Small intestine (tissue), 7 donors: ENCODE results near the gene TTC39B. TPM values are rescaled to one million over a fixed set of nuclear protein-coding genes. Genes with fewer than 3 reads are reported as not detected.

Experiments used
- DNase-seq, 2 donors: peaks; one replicate each; pipeline versions ENCODE4 v3.0.0 to v3.0.0-alpha.2; 2013
- FAIRE-seq: peaks from 2 replicates; lab custom pipeline; 2012; peaks lifted over from hg19 to GRCh38; lab: Jason Lieb, UNC
- H3K27ac ChIP-seq, 3 donors: one replicate each; pipeline ENCODE4 v1.5.1; 2013; ENCODE audit warnings: low read length in 2 of 3, mild to moderate bottlenecking in 2 of 3, control low read depth in 1 of 3, inconsistent platforms in 1 of 3, low read depth in 1 of 3, moderate library complexity in 1 of 3
- H3K27me3 ChIP-seq, 3 donors: one replicate each; pipeline ENCODE4 v1.6.1; 2013; ENCODE audit warnings: low read length in 3 of 3, inconsistent platforms in 1 of 3; ENCODE audit not compliant: control insufficient read depth in 3 of 3, insufficient read depth in 3 of 3
- H3K36me3 ChIP-seq, 3 donors: one replicate each; pipeline ENCODE4 v1.6.1; 2013; ENCODE audit warnings: low read length in 3 of 3, inconsistent platforms in 1 of 3, low read depth in 1 of 3, mild to moderate bottlenecking in 1 of 3, moderate library complexity in 1 of 3; ENCODE audit not compliant: control insufficient read depth in 3 of 3, insufficient read depth in 2 of 3
- H3K4me1 ChIP-seq, 3 donors: one replicate each; pipeline ENCODE4 v1.6.1; 2013; ENCODE audit warnings: low read length in 2 of 3, inconsistent platforms in 1 of 3, low read depth in 1 of 3, mild to moderate bottlenecking in 1 of 3, moderate library complexity in 1 of 3; ENCODE audit not compliant: control insufficient read depth in 3 of 3, insufficient read depth in 2 of 3
- H3K4me3 ChIP-seq, 3 donors: one replicate each; pipeline ENCODE4 v1.5.1; 2013; ENCODE audit warnings: low read length in 3 of 3, control low read depth in 1 of 3, inconsistent platforms in 1 of 3, low read depth in 1 of 3, mild to moderate bottlenecking in 1 of 3, moderate library complexity in 1 of 3
- H3K9me3 ChIP-seq, 2 donors: one replicate each; pipeline ENCODE4 v1.6.1; 2013; ENCODE audit warnings: low read depth in 1 of 2, low read length in 1 of 2; ENCODE audit not compliant: control insufficient read depth in 2 of 2, insufficient read depth in 1 of 2
- WGBS, 3 donors: extraction: QIAGEN DNeasy Blood & Tissue Kit; methylation state at CpG; one replicate each; pipeline ENCODE4 v1.1.7; 2013; 5-methylcytosine and 5-hydroxymethylcytosine counted together
- polyA plus RNA-seq, 4 donors: library from polyadenylated mRNA; stranded (reverse) in 3 of 4; unstranded in 1 of 4; fragments of 200-250 nt in 3 of 4; fragments of 120-200 nt in 1 of 4; gene quantifications; one replicate each; pipeline versions ENCODE4 v1.2.1 to v1.2.3, GENCODE V29; 2013
- donor health status: healthy with polysubstance abuse.
- donor health status: control.
- donor health status: control.
- donor health status: Bipolar disorder and iron deficiency.
- donor health status: healthy.

The TTC39B gene
- polyA plus RNA-seq, 4 donors, result 4.8 to 33.6 (median 6.2) TPM

DNA sequence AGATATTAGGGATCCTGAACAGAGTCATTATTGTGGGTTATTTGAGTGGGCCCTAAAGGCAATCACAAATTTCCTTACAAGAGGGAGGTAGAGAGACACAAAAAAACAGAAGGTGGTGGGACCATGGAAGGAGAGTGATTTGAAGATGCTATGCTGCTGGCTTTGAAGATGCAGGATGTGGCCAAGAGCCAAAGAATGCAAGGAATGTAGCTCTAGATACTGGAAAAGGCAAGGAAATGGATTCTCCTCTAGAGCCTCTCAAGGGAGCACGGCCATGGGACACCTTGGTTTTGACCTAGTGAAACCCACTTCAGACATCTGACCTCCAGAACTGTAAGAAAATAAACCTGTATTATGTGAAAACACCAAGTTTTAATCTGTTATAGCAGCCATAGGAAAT lies 53.8 kb downstream of the TTC39B start:
- WGBS, 3 donors, result 76 to 84% (median 81%) methylated on average over 1 of the region's 1 CpG
- FAIRE-seq, result no peak

DNA sequence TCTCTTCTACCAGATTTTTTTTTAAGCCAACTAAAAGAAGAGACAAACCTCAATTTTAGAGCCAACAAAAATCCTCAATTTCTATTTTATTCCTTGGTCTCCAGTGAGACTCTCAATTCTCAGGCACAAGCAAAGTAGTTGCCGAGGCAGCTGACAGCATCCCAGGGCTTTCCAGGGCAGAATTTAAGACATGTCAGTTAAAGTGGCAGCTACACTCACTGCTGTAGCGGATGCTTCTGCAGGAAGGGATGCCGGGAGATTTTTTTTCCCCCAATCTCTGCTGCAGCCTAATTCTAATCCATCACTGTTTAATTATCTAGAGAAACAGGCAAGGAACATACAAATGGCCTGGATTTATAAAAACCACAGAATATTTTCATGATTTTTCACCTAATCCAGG lies 57.0 kb downstream of the TTC39B start:
- FAIRE-seq, result no peak
- H3K4me3 ChIP-seq, result no peak overlapping the region
- no peaks in the 10 kb centered on the region for H3K27me3 ChIP-seq
- H3K36me3 ChIP-seq, result peaks cover 0 to 14% (median 0%) of the 10 kb centered on the region in 3 donors
- H3K9me3 ChIP-seq, result no peaks in the 10 kb centered on the region
- 71 to 93% (median 84%) methylated on average over 3 of the region's 3 CpGs for WGBS, 3 donors
- H3K27ac ChIP-seq, result no peak overlapping the region
- no peaks in the 10 kb centered on the region for H3K4me1 ChIP-seq
- DNase-seq, result no peak

More for the DNA sequence above, 53.8 kb downstream of the TTC39B start:
- Histone ChIP-seq H3K27ac (no peak overlapping the region), H3K4me1 (no peaks in the 10 kb centered on the region), H3K36me3 (peaks cover 0 to 13% (median 0%) of the 10 kb centered on the region in 3 donors), H3K9me3 (no peaks in the 10 kb centered on the region), H3K4me3 (no peak overlapping the region), H3K27me3 (no peaks in the 10 kb centered on the region)
- DNase-seq, result no peak

DNA sequence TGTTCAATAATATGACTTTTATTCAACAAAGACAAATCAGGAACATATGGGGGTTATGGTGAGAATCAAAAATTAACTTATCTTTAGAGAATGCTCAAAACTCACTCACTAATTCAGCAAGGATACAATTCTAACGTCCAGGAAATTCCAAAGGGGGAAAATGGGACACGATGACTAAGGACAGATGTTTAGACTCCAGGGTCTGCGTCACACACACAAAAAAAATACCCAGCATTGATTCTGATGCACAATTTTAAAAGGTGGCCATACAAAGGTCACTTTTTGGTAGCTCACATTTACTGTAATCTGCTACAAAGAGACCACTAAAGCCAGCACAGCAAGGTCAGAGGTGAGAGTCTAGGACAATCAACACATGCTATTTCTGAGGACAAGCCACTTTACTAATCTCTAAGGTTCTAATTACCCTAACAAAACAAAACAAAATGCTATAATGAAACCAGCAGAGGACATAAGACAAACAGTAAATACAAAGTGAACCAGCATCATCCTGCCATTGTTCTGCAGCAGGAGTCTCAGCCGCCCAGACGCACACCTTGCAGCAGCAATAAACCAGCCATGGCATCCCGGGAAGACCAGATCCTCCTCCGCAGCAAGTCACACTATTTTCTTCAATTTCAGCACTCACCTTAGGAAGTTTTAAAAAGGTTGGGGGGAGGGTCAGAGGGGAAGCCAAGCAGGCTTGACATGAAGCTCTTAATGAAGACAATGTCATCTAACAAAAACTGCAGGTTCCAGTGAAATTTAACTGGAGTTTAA lies 57.8 kb downstream of the TTC39B start:
- DNase-seq (no peak), FAIRE-seq (no peak)
- Histone ChIP-seq H3K4me3 (no peak overlapping the region), H3K9me3 (no peaks in the 10 kb centered on the region), H3K4me1 (peaks cover 0 to 2% (median 0%) of the 10 kb centered on the region in 3 donors), H3K27ac (peak overlapping the region in 1 of 3 donors; percentile 71), H3K36me3 (peaks cover 0 to 14% (median 0%) of the 10 kb centered on the region in 3 donors), H3K27me3 (no peaks in the 10 kb centered on the region)
- 65 to 85% (median 83%) methylated on average over 7 of the region's 7 CpGs for WGBS, 3 donors

- no peak overlapping the region for H3K4me3 ChIP-seq
- peaks cover 0 to 14% (median 0%) of the 10 kb centered on the region in 3 donors for H3K36me3 ChIP-seq
- FAIRE-seq, result no peak
- no peak for DNase-seq
- 69 to 79% (median 75%) methylated on average over 2 of the region's 2 CpGs for WGBS, 3 donors
- H3K27me3 ChIP-seq, result no peaks in the 10 kb centered on the region
- H3K27ac ChIP-seq, result no peak overlapping the region
- H3K9me3 ChIP-seq, result no peaks in the 10 kb centered on the region
- peaks cover 0 to 2% (median 0%) of the 10 kb centered on the region in 3 donors for H3K4me1 ChIP-seq
Measured at GRCh38 chr9:15248621-15249020, 58.4 kb downstream of the TTC39B start.

DNA sequence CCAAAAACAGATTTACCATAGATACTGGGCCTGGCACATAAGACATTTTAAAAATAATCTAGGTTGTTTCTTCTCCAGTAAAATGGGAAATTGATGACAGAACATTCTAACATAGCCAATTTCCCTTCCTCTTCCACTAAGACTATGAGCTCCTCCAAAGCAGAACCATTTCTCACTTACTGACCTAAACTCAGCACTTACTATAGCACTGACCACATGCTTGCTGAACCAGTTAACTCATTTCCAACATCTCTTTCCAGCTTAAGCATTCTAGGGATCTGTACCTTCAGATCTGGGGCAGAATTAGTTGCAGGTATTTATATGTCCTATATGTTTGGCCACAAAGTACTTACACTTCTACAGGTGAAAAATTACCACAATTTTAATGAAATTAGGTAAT lies 58.9 kb downstream of the TTC39B start:
- no peaks in the 10 kb centered on the region for H3K9me3 ChIP-seq
- no peaks in the 10 kb centered on the region for H3K27me3 ChIP-seq
- H3K4me3 ChIP-seq, result no peak overlapping the region
- H3K4me1 ChIP-seq, result peaks cover 0 to 2% (median 0%) of the 10 kb centered on the region in 3 donors
- FAIRE-seq, result no peak
- peaks cover 0 to 14% (median 0%) of the 10 kb centered on the region in 3 donors for H3K36me3 ChIP-seq
- no peak overlapping the region for H3K27ac ChIP-seq
- DNase-seq, result no peak

- Histone ChIP-seq H3K9me3 (no peaks in the 10 kb centered on the region), H3K36me3 (peaks cover 0 to 16% (median 0%) of the 10 kb centered on the region in 3 donors), H3K27me3 (no peaks in the 10 kb centered on the region), H3K4me1 (peaks cover 0 to 2% (median 0%) of the 10 kb centered on the region in 3 donors), H3K27ac (no peak overlapping the region), H3K4me3 (no peak overlapping the region)
- DNase-seq (no peak), FAIRE-seq (no peak)
Measured at GRCh38 chr9:15246708-15247107, 60.3 kb downstream of the TTC39B start.

DNA sequence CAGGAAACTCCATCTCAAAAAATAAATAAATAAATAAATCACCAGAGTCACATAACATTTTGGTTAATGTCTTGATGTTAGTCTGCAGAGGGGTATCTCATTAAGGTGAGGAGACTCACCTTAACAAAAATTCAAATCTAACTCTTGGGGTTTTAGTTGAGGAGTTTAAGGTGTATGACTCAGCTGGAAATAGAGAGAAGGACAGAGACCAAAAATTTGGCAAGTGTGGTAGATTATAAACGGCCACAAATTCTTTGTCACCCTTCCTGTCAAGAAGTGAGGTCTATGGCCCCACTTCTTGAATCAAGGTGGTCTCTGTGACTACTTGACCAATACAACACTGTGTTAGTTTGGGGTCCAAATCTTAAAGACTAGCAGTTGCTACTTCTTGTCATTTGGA lies 60.8 kb downstream of the TTC39B start:
- no peak for FAIRE-seq
- no peak overlapping the region for H3K27ac ChIP-seq
- peaks cover 0 to 2% (median 0%) of the 10 kb centered on the region in 3 donors for H3K4me1 ChIP-seq
- H3K4me3 ChIP-seq, result no peak overlapping the region
- H3K27me3 ChIP-seq, result no peaks in the 10 kb centered on the region
- 62 to 82% (median 67%) methylated on average over 1 of the region's 1 CpG for WGBS, 3 donors
- no peak for DNase-seq
- H3K36me3 ChIP-seq, result peaks cover 0 to 15% (median 0%) of the 10 kb centered on the region in 3 donors
- no peaks in the 10 kb centered on the region for H3K9me3 ChIP-seq

- H3K27me3 ChIP-seq, result no peaks in the 10 kb centered on the region
- H3K4me1 ChIP-seq, result peaks cover 0 to 2% (median 0%) of the 10 kb centered on the region in 3 donors
- no peak overlapping the region for H3K4me3 ChIP-seq
- no peak for FAIRE-seq
- peaks cover 0 to 9% (median 0%) of the 10 kb centered on the region in 3 donors for H3K36me3 ChIP-seq
- 85 to 89% (median 89%) methylated on average over 4 of the region's 4 CpGs for WGBS, 3 donors
- no peak overlapping the region for H3K27ac ChIP-seq
- no peak for DNase-seq
- H3K9me3 ChIP-seq, result no peaks in the 10 kb centered on the region
Measured at GRCh38 chr9:15244001-15244441, 63.0 kb downstream of the TTC39B start.
